HG02610 (cell line): ENCODE data around the gene NFS1.
"Not testable (repeated sequence)": the region's sequence is repeated elsewhere in the genome, so short reads cannot be mapped to it uniquely, and the experiment has no call there.

Source experiments
- ATAC-seq: cut with Tn5 transposase; IDR thresholded peaks from one replicate; pipeline ENCODE4 v1.9.1; 2021; ENCODE audit warnings: mild to moderate bottlenecking, moderate library complexity; ENCODE audit not compliant: unreplicated experiment

The NFS1 gene

GRCh38 chr20:35710039-35710438, 10.9 kb upstream of the NFS1 start:
- ATAC-seq, result no peak

- ATAC-seq, result no peak
Measured at GRCh38 chr20:35709259-35709658, 10.1 kb upstream of the NFS1 start.

GRCh38 chr20:35708502-35708901, 9.3 kb upstream of the NFS1 start:
- no peak for ATAC-seq

- ATAC-seq, result not testable (repeated sequence)
Measured at GRCh38 chr20:35706591-35707529, 7.7 kb upstream of the NFS1 start.

GRCh38 chr20:35705894-35706293, 6.7 kb upstream of the NFS1 start:
- ATAC-seq, result not testable (repeated sequence)

- ATAC-seq, result no peak
Measured at GRCh38 chr20:35704514-35705261, 5.5 kb upstream of the NFS1 start.

GRCh38 chr20:35702824-35703695, 3.9 kb upstream of the NFS1 start:
- ATAC-seq, result no peak

GRCh38 chr20:35702051-35702823, 3.1 kb upstream of the NFS1 start:
- ATAC-seq, result no peak

GRCh38 chr20:35700625-35701148, 1.5 kb upstream of the NFS1 start:
- ATAC-seq, result no peak

GRCh38 chr20:35699957-35700624, 939 bp upstream of the NFS1 start:
- no peak for ATAC-seq

- ATAC-seq, result peak; percentile 25
Measured at GRCh38 chr20:35698298-35699126, 640 bp downstream of the NFS1 start.

- no peak for ATAC-seq
Measured at GRCh38 chr20:35697696-35698297, 1.4 kb downstream of the NFS1 start.

- no peak for ATAC-seq
Measured at GRCh38 chr20:35695978-35696377, 3.2 kb downstream of the NFS1 start.

GRCh38 chr20:35695245-35695749, 3.9 kb downstream of the NFS1 start:
- no peak for ATAC-seq

GRCh38 chr20:35690265-35690664, 8.9 kb downstream of the NFS1 start:
- no peak for ATAC-seq

GRCh38 chr20:35686872-35687271, 12.3 kb downstream of the NFS1 start:
- not testable (repeated sequence) for ATAC-seq

GRCh38 chr20:35685368-35685767, 13.8 kb downstream of the NFS1 start:
- ATAC-seq, result not testable (repeated sequence)

- ATAC-seq, result no peak
Measured at GRCh38 chr20:35681960-35682359, 17.2 kb downstream of the NFS1 start.
